Measurements from ENCODE around the gene RBM33.
A peak's percentile ranks its signal among the peaks of the same experiment; 100 is the strongest.
"Not testable (repeated sequence)": the region's sequence is repeated elsewhere in the genome, so short reads cannot be mapped to it uniquely, and the experiment has no call there.

RBM33 gene

GRCh38 chr7:155644178-155644970 lies at the start of gene RBM33:
Gene RBM33, plus strand, starts transcription at chr7:155644661. Its CDS starts 216 bp downstream, at chr7:155644877.
- peak; percentile 51 to 73 for DNase-seq (ENCODE audit: low read depth in 1 of 2, low spot score in 1 of 2)

- no peak for DNase-seq (ENCODE audit: low read depth in 1 of 2, low spot score in 1 of 2)
These were observed 49.5 kb upstream of the RBM33 start for GRCh38 chr7:155594961-155595366.

DNA sequence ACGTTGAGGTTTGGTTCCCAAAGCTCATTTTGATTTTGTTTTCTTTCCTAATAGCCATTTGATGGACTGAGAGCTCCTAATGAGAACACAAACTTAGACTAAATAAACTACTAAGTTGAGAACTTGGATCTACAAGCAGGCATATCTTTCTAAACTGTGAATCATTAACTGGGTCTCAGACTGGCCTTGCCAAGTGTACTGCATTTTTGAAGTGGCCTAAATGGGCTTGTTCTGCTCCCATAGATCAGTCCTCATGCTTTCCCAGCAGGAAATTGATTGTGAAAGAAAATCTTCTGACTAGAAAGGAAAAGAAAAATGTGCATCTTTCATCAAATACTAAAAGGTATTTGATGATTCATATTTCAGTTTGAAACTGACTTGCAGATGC lies 46.7 kb upstream of the RBM33 start:
- DNase-seq (ENCODE audit: low read depth in 1 of 2, low spot score in 1 of 2) = no peak

- DNase-seq (ENCODE audit: low read depth in 1 of 2, low spot score in 1 of 2) = peak; percentile 59 to 81
These were observed 45.7 kb upstream of the RBM33 start for GRCh38 chr7:155598810-155599210.

GRCh38 chr7:155602156-155602555 lies 42.3 kb upstream of the RBM33 start:
- no peak for DNase-seq (ENCODE audit: low read depth in 1 of 2, low spot score in 1 of 2)

- no peak for DNase-seq (ENCODE audit: low read depth in 1 of 2, low spot score in 1 of 2)
These were observed 41.7 kb upstream of the RBM33 start for GRCh38 chr7:155602750-155603149.

GRCh38 chr7:155603205-155603857 lies 41.1 kb upstream of the RBM33 start:
- no peak for DNase-seq (ENCODE audit: low read depth in 1 of 2, low spot score in 1 of 2)

DNA sequence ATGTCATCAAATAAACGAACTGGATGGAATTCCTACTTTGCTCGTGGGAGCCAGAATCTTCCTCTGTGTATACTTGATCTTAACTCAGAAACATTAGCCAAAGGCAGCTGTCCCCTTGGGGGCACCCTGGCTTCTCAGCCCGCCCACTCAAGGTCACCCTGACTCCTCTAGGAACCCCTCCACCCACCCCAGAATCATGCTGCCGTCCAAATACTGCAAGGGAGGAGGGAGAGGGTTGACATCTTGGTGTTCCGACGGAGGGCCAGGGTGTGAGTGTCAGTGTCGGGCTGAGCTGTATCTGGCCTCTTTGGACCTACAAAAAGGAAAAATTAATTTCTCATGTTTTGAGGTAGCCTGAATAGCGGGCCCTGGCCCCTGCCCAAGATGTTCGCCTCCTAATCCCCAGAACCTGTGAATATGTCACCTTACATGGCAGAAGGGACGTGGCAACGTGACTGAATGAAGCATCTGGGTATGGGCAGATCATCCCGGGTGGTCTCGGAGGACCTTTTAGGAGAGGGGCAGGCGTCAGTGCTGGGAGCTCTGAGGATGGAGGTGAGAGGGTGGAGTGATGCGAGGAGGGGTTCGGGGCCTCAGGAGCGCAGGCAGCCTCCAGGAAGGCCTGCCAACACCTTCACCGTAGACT lies 40.5 kb upstream of the RBM33 start:
- DNase-seq (ENCODE audit: low read depth in 1 of 2, low spot score in 1 of 2) = no peak

GRCh38 chr7:155604504-155604997 lies 39.9 kb upstream of the RBM33 start:
- DNase-seq (ENCODE audit: low read depth in 1 of 2, low spot score in 1 of 2) = no peak

DNA sequence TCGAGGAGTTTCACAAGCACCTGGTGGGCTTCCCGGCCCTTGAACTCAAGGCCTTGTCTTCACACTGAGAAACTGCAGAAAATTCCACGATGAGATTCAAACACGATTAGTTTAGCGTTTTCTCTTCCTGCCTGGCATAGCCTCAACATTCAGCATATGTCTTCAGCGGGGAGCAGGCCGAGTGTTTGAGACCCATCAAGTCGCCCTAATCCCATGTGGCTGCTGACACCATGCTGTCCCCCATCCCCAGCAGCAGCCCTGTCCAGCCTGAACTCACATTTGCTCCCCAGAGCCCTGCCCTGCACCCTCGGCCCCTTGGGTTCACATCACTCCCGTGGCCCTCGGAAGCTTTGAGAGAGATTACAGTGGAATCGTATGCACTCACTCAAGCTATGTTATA lies 35.3 kb upstream of the RBM33 start:
- no peak for DNase-seq (ENCODE audit: low read depth in 1 of 2, low spot score in 1 of 2)

GRCh38 chr7:155610633-155611193 lies 33.7 kb upstream of the RBM33 start:
- no peak for DNase-seq (ENCODE audit: low read depth in 1 of 2, low spot score in 1 of 2)

DNA sequence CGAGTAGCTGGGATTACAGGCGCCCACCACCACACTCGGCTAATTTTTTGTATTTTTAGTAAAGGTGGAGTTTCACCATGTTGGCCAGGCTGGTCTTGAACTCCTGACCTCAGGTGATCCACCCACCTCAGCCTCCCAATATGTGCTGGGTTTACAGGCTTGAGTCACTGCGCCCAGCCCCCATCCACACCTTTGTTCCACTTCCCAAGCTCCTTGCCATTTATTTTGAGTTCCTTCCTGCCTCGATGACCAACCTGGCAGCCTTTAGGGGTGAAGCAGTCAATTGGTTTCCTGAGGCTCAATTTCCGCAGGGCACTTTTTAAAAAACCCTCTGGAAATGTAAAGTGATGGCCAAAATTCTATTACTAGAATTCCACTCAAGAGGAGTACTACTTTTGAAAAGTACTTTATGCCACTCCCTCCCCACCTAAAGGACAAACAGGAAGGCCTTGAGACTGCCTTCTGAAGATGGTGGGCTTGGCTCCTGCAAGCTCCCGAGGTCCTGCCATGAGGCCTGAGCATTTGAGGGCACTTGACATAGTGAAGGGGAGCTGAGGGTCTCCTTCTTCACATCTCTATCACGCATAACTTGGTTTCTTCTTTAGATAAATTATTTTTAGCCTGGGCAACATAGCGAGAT lies 32.5 kb upstream of the RBM33 start:
- no peak for DNase-seq (ENCODE audit: low read depth in 1 of 2, low spot score in 1 of 2)

DNA sequence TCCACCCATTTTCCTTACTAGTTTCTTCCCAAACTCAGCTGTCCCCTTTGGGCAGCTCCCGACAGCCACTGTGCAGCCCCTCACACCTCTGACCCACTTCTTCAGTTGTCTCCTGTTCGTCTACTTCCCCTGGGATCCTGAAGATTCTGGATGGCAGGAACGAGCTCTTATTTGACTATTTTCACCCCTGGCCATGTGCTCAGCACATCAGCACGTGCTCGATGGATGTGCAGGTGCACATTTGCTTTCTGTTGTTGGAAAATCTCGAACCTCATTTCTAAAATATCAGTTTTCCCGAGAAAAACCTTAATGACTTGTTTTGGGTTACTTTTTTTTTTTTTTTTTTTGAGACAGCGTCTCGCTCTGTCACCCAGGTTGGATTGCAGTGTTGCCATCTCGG lies 31.8 kb upstream of the RBM33 start:
- DNase-seq (ENCODE audit: low read depth in 1 of 2, low spot score in 1 of 2) = no peak

- not testable (repeated sequence) for DNase-seq (ENCODE audit: low read depth in 1 of 2, low spot score in 1 of 2)
These were observed 29.4 kb upstream of the RBM33 start for GRCh38 chr7:155615085-155615484.

DNA sequence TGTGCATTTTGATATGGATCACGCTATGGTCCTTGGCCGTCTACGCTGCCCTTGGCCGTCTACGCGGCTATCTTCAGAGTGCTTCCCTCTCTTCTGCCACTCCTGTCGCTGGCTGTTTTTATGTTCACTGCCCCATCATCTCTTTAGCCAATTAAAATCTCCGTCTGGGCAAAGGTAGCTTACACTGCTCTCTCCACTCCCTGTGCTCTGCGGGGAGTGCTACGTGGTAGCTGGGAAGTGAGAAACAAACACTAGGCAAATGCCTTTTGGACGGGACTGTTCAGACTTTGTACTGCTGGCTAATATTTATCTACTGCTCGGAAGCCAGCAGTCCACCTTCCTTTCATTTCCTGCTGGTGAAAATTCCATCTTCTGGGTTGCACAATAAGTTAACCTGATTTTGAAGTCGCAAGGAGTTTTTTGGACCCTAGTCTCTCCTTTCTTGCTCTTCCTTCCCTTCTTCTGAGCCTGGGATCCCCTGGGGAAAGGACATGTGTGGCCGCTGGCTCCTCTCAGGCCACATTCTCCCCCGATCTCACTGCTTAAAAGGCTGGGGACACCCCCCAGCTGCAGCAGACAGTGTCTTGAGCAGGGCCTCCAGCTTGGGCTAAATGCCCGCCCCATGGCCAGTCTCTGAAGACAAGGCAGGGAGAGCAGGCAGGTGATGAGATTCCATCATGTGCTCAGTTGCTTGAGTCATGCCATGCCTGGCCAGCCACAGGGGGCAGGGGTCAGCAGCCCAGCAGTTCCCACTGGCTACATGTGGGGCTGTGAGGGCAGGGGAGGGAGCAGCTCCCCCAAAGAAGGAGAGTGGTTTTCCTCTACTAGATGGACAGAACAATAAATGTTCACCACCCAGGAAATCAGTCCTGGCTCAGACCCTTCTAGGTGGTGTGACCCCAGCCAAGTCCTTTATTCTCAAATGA lies 25.5 kb upstream of the RBM33 start:
- no peak for DNase-seq (ENCODE audit: low read depth in 1 of 2, low spot score in 1 of 2)

DNA sequence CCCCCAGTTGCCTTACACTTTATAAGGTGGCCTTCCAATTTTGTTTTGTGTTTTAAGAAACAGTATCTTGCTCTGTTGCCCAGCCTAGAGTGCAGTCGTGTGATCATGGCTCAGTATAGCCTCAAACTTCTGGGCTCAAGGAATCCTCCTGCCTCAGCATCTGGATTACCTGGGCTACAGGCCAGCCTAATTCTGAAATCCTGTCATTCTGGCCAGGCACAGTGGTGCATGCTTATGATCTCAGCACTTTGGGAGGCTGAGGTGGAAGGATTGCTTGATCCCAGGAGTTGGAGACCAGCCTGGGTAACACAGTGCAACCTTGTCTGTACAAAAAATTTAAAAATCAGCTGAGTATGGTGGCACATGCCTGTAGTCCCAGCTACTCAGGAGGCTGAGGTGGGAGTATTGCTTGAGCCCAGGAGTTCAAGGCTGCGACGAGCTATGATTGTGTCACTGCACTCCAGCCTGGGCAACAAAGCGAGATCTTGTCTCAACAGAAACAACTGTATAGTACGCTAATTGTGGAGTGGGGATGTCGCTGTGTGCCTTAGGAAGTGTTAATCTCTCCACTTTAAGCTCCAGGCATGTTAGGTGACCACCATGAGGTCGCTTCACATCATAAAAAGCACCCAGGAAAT lies 24.7 kb upstream of the RBM33 start:
- no peak for DNase-seq (ENCODE audit: low read depth in 1 of 2, low spot score in 1 of 2)

GRCh38 chr7:155620497-155620896 lies 24.0 kb upstream of the RBM33 start:
- no peak for DNase-seq (ENCODE audit: low read depth in 1 of 2, low spot score in 1 of 2)

DNA sequence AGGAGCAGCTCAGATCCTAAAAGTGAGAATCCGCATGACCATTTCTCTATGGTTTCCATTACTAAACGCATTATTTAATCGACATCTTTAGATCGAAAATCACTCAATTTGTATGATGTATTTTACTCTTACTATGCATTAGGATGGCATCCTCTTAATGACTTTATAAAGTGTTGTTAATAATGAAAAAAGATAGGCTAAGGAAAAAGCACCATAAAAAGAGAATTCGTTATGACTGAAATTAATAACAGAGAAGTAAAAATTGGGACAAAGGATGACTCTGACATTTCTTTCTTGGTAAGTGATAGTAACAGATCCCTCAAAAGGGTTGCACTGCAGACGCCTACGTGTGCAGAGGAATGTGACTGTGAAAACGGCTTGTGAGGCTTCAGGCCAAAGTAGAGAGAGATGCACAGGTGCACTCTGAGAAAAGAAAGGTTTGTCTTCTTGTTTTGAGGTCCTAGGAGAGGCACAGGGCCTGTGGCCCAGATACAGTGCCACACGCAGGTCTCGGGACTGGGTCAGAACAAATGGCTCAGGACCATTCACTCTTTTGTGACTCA lies 23.0 kb upstream of the RBM33 start:
- DNase-seq (ENCODE audit: low read depth in 1 of 2, low spot score in 1 of 2) = no peak

DNA sequence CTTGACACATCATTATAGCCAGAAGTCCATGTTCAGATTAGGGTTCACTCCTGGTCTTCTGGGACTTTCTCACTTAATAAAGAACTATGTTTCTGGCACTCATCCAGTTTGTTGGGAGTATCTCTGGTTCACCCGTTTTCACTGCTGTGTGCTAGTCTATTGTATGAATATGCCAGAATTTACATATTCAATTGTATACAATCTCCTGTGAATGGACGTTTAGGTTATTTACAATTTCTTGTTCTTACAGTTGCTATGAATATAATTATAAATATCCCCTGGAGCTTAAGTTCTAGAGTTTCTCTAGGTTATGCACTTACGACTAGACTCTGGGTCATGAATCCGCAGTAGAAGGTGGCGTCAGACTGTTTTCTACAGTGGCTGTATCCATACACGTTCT lies 20.0 kb upstream of the RBM33 start:
- no peak for DNase-seq (ENCODE audit: low read depth in 1 of 2, low spot score in 1 of 2)

All from activated T-helper 1 cell treated with anti-CD3 and anti-CD28 coated beads, Interleukin-2, amount 50 U/mL, for 16 hours (primary cell).